GM18505 (cell line): ENCODE data around the gene DZIP1L.
"Not testable (repeated sequence)": the region's sequence is repeated elsewhere in the genome, so short reads cannot be mapped to it uniquely, and the experiment has no call there.

Source experiments
- ATAC-seq: cut with Tn5 transposase; IDR thresholded peaks from one replicate; pipeline ENCODE4 v1.9.1; 2021; ENCODE audit not compliant: unreplicated experiment
- POLR2A ChIP-seq: IDR thresholded peaks from 4 replicates; pipeline ENCODE4 v1.6.1; 2011; ENCODE audit warnings: borderline replicate concordance; ENCODE audit not compliant: insufficient read depth, insufficient read length; ENCODE audit errors: extremely low read depth

Gene DZIP1L, protein sequence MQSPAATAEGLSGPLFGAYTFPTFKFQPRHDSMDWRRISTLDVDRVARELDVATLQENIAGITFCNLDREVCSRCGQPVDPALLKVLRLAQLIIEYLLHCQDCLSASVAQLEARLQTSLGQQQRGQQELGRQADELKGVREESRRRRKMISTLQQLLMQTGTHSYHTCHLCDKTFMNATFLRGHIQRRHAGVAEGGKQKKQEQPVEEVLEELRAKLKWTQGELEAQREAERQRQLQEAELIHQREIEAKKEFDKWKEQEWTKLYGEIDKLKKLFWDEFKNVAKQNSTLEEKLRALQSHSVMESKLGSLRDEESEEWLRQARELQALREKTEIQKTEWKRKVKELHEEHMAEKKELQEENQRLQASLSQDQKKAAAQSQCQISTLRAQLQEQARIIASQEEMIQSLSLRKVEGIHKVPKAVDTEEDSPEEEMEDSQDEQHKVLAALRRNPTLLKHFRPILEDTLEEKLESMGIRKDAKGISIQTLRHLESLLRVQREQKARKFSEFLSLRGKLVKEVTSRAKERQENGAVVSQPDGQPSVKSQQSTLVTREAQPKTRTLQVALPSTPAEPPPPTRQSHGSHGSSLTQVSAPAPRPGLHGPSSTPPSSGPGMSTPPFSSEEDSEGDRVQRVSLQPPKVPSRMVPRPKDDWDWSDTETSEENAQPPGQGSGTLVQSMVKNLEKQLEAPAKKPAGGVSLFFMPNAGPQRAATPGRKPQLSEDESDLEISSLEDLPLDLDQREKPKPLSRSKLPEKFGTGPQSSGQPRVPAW

DNA sequence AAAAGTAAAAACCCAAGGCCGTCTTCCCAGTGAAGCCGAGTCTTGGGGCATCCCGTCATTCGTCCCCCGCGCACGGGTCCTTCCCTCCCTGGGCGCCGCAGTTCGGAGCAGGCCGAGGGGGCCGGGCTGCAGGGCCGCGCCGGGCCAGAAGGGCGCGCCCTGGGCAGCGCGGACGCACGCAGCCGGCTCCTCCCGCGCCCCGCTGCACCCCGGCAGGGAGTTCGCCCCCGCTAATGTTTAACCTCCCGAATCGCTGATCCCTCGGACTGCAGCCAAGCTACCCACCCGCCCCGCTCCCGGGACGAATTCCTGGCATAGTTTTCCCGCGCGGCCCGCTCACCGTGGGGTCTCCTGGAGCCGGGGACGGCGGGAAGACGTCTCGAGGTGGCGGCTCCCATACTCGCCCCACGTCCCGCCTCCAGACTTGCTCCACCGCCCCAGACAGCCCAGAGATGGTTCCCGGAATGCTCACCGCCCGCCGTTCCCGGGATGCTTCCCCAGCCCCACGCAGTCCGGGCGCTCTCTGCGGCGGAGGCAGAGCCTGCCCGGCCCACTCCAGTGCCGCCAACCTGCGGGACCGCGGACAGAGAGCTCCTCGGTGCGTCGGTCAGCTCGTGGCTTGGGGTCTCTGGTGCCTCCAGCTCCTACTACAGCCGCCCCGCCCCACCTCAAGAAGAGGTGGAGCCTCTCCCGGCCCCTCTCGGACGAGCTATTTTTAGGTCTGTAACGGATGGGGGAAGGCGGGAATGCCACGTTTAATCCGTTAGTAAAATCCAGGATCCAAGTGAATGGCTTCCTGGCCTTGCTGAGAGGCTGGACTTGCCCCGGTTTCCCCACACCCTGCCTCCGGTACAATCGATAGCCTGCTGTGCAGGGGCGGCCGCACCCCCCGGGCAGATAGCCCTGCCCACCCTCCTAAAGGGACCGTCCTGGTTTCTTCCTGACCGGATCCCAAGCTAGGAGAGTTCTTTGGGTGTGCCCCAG lies at the start of gene DZIP1L:
TSS of gene DZIP1L (minus strand) at position 621 of the 984 bp plus-strand sequence. CDS start 11,637 bp downstream, outside the sequence.
- no peak for TF ChIP-seq POLR2A
- ATAC-seq = peak; percentile 72

DNA sequence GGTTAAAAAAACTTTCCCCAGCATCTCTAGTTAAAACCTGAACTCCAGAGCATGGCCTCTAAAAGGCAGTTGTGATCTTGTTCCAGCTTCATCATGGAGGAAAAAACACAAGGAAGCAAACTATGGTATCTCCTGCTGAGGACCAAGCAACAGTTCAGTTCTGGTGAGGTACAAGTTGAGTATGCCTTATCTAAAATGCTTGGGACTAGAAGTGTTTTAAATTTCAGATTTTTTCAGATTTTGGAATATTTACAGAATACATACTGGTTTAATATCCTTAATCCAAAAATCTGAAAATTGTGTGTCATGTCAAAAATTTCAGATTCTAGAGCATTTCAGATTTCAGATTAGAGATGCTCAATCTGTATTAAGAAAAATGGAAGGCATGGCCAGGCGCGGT lies 49.7 kb upstream of the DZIP1L start:
- TF ChIP-seq POLR2A = no peak
- no peak for ATAC-seq

DNA sequence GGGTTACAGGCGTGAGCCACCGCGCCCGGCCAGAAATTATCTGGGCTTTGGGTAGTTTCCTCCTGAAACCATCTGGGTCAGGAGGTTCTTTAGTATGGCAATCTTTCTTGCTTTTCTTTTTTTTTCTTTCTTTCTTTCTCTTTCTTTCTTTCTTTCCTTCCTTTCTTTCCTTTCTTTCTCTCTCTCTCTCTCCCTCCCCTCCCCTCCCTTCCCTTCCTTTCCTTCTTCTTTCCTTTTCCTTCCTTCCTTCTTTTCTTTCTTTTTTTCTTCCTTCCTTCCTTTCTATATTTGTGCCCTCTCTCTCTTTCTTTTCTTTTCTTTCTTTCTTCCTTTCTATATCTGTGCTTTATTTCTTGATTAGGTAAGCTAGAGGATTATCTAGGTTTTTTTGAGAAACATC lies 42.3 kb upstream of the DZIP1L start:
- TF ChIP-seq POLR2A = no peak
- no peak for ATAC-seq

DNA sequence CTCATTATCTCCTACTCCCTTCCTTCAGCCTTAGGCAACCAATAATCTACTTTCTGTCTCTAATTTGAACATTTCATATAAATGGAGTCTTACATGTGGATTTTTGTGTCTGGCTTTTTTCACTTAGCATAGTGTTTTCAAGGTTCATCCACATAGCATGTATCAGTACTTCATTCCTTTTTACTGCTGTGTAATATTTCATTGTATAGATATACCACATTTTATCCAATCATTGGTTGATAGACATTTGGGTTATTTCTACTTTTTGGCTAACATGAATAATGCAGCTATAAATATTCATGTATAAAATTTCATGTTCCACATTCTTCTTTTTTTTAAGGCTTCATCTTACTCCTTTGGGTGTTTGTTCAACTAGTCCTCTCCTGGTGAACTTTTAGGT lies 39.1 kb upstream of the DZIP1L start:
- no peak for TF ChIP-seq POLR2A
- ATAC-seq = no peak

DNA sequence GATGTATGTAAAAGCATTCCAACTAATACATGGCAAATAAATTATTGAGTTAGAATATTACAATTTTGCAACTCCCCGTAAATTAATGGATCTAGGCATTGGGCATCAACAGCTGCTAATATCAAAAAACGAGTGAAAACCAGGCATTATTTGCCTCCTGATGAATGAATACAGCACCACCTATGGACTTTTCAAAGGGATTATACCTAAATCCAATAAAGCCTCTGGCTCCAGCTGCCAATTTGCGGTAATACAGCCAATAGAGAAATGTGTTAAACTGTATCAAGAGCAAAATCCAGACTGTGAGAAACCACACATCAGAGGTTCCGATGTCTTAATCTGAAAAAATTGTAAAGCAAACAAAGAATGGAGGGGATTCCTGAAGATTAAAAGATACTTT lies 33.1 kb upstream of the DZIP1L start:
- no peak for TF ChIP-seq POLR2A
- no peak for ATAC-seq

DNA sequence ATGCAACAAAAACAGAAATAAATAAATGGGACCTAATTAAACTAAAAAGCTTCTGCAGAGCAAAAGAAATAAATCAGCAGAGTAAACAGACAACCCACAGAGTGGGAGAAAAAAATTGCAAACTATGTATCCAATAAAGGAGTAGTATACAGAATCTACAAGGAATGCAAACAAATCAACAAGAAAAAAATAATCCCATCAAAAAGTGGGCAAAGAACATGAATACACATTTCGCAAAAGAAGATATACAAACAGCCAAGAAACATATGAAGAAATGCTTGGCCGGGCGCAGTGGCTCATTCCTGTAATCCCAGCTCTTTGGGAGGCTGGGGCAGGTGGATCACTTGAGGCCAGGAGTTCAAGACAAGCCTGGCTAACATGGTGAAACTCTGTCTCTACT lies 26.8 kb upstream of the DZIP1L start:
- ATAC-seq = not testable (repeated sequence)

DNA sequence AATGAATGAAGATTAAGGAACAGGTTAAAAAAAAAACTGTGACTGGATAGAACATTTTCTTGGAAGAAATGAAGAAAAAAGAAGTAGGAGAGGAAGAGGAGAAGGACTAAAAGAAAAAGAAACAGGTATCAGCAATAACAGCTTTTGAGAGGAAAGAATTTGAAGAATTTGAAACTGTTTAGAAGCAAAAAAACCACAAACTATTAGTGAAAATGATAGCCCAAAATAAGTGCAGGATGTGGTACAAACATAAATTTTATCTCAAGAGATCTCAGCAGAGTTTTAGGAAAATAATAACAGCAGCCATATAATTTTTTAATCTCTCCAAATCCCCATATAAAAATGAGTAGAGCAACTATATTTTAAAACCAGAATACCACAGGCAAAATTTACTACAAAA lies 25.5 kb upstream of the DZIP1L start:
- no peak for ATAC-seq

DNA sequence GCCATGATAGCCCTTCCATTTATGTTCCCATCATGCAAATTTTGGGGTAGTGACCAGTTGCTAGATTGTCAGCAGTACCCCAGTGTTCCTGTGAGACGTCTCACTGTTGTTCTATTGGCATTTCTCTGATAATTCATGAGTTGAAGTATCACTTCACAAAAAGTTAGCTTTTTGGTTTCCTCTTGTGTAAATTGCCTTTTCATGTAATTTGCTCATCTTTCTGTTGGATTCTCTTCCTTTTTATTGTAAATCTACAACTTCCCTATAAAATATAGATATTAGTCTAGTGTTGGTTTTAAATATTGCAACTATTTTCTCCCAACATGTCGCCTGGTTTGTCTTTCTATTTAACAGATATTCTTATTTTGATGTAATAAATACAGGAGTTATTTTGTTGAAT lies 24.3 kb upstream of the DZIP1L start:
- no peak for TF ChIP-seq POLR2A
- no peak for ATAC-seq

More for the DNA sequence above, 25.5 kb upstream of the DZIP1L start:
- no peak for TF ChIP-seq POLR2A

DNA sequence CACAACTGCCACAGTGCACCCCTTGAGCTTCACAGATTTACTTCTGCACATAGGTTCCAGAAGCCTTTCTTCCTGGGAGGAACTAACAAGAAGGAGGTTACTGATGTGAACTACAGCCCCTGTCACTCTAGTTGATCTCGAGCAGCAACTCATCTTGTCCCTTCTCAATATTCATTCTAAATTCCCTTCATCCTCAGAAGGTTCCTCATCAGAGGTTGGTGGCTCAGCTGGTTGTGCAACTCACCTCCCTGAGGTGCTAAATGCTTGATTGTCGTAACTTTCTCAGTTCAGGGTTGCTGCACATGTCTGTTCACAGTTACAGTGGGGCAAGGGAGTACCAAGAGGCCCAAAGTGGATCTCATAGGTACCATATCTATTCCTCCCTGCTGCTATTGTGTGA lies 22.5 kb upstream of the DZIP1L start:
- no peak for TF ChIP-seq POLR2A
- ATAC-seq = no peak

DNA sequence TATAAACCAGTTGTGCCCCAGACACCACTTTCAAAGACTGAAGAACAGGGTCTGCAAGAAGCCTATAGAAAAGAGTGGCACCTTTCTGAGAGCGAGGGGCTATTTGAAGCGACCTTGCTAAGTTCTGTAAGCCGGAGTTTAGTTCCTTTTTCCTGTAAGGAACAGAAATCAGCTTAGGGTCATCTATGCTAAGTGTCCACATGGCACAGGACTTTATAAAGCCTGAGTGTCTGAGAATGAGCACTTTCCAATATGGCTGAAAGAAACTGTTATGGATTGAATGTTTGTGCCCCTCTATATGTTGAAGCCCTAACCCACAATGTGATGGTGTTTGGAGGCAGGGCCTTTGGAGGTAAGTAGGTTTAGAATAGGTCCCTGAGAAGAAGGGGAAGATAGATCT lies 20.8 kb upstream of the DZIP1L start:
- TF ChIP-seq POLR2A = no peak

DNA sequence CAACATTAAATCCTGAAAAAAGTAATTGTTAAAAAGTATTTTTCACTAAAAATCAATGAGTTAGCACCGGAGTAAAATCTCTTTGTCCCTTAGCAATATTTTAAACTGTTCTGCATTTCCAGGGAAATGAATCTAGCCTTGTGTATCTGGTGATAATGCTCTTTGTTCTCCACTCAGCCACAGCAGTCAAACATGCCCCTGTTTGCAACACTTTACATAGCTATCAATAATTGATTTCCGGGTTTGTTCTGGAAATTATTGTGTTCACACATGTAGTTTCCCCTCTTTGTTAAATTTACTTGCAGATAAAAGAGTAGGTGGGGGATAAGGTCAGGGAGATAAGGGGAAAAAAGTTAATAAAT lies 20.4 kb upstream of the DZIP1L start:
- no peak for ATAC-seq
- no peak for TF ChIP-seq POLR2A

More for the DNA sequence above, 20.8 kb upstream of the DZIP1L start:
- ATAC-seq = no peak

DNA sequence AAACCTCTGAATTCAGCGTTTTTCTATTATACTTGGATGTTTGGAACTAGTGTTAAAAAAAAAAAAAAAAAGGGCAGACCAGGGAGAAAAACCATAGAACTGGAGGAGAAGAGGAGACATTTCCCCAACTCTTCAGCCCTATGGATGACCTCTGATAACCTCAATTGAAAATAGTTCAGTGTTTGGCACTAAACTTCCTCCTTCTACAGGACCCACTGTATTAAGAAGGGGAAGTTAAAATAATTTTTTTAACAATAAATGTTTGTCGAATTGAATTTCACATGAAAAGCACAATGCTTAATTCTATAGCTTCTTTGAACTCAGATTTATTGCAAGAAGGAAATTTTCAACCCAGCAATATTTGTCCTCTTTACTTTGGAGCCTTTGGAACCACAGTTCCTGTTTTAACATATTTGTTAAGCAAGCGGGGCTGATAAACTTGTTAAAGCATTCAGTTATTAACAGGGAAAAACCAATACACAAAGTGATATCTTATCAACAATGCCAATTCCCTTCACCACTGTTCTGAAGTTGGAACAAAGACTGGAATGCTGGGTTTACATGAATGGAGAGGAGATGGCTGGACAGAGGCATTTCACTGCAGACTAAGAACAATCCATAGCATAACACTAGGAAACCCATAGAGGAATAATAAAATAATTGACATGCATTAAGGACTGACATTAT lies 19.9 kb upstream of the DZIP1L start:
- TF ChIP-seq POLR2A = no peak
- ATAC-seq = no peak

DNA sequence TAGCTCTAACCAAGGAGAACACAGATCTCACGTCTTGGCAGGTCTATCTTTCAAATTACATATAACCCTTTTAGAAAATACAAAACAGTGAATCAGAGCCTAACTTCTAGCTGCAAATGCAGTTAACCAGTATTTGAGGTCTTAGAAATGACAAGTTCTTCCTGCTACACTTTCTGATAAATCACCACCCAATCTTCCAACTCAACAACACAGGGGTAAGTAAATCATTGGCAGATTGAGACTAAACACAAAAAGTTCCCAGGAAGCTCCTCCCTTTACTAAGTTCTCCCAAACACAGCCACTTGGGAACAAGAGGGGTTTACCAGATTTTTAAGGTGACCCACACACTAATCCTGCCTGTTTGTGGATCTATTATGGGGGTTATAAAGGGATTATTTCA lies 16.8 kb upstream of the DZIP1L start, which contains the start of gene A4GNT:
TSS of gene A4GNT (minus strand) at position 152 of the 400 bp plus-strand sequence. CDS start 1,134 bp downstream, outside the sequence.
- no peak for ATAC-seq

More for the DNA sequence above, 16.8 kb upstream of the DZIP1L start, which contains the start of gene A4GNT:
- no peak for TF ChIP-seq POLR2A
